Cardiac fibroblast (primary cell): Measurements from ENCODE around the gene PPY.
"Not testable (repeated sequence)": the region's sequence is repeated elsewhere in the genome, so short reads cannot be mapped to it uniquely, and the experiment has no call there.

Source experiments
- DNase-seq, 2 donors: peaks; one replicate each; pipeline versions ENCODE4 v3.0.0 to v3.0.0-alpha.2; 2010; ENCODE audit warnings: low read depth in 2 of 2
- H3K4me3 ChIP-seq, 2 donors: replicated peaks in 1 of 2; 1 replicate in 1 of 2; 2 replicates in 1 of 2; pipeline ENCODE4 v1.5.1; 2011; ENCODE audit warnings: low read depth in 2 of 2, low read length in 2 of 2, mild to moderate bottlenecking in 2 of 2, moderate library complexity in 1 of 2
- CTCF ChIP-seq: IDR thresholded peaks from one replicate; pipeline ENCODE4 v1.5.1; 2011; ENCODE audit warnings: low read depth, mild to moderate bottlenecking, low read length, inconsistent platforms

PPY gene

GRCh38 chr17:43901861-43902589, 40.3 kb downstream of the PPY start:
- no peak for TF ChIP-seq CTCF
- no peak for DNase-seq
- H3K4me3 ChIP-seq = no peak overlapping the region

GRCh38 chr17:43900858-43901754, 41.2 kb downstream of the PPY start:
- no peak for DNase-seq
- H3K4me3 ChIP-seq = peak overlapping the region; percentile 43 to 47
- no peak for TF ChIP-seq CTCF

GRCh38 chr17:43900183-43900857, 42.0 kb downstream of the PPY start:
- H3K4me3 ChIP-seq = peak overlapping the region; percentile 43 to 47
- no peak for TF ChIP-seq CTCF
- DNase-seq = peak; percentile 76 to 79

GRCh38 chr17:43898446-43898845, 43.8 kb downstream of the PPY start:
- no peak overlapping the region for H3K4me3 ChIP-seq
- no peak for TF ChIP-seq CTCF
- DNase-seq = no peak

- DNase-seq = no peak
- H3K4me3 ChIP-seq = no peak overlapping the region
- no peak for TF ChIP-seq CTCF
These were observed 44.4 kb downstream of the PPY start for GRCh38 chr17:43897831-43898230.

GRCh38 chr17:43894494-43894893, 47.8 kb downstream of the PPY start:
- H3K4me3 ChIP-seq, DNase-seq: not testable (repeated sequence)

GRCh38 chr17:43892647-43892952, 49.7 kb downstream of the PPY start:
- H3K4me3 ChIP-seq = no peak overlapping the region
- no peak for DNase-seq
- no peak for TF ChIP-seq CTCF
